HG02973 (cell line): ENCODE measurements around the gene ENOPH1.
"Not testable (repeated sequence)": the region's sequence is repeated elsewhere in the genome, so short reads cannot be mapped to it uniquely, and the experiment has no call there.

Experiments
- ATAC-seq: cut with Tn5 transposase; IDR thresholded peaks from one replicate; pipeline ENCODE4 v1.9.1; 2021; ENCODE audit warnings: moderate library complexity; ENCODE audit not compliant: unreplicated experiment

Gene ENOPH1

DNA sequence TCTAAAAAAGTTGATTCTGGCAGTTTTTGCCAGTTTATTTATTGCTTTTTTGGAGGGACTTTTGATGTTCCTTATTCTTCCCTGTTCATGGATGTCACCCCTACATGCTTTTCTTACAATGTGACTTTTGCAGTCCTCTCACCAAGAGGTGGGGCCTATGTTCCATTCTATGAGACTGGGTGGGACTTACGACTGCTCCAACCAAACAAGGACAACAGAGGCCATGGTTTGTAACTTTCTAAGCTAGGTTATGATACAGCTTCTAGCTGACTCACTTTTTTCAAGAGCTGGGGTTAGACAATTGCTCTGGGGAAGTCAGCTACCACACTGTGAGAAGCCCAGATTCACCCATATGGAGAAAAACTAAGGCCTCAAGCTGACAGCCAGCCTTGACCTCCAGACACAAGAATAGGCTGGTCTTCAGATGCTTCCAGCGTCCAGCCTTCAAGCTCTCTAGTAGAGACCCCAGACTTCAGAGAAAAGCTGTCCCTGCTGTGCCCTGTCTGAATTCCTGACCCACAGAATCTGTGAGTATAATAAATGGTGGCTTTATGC, 39.5 kb downstream of the ENOPH1 start:
- ATAC-seq, result no peak

DNA sequence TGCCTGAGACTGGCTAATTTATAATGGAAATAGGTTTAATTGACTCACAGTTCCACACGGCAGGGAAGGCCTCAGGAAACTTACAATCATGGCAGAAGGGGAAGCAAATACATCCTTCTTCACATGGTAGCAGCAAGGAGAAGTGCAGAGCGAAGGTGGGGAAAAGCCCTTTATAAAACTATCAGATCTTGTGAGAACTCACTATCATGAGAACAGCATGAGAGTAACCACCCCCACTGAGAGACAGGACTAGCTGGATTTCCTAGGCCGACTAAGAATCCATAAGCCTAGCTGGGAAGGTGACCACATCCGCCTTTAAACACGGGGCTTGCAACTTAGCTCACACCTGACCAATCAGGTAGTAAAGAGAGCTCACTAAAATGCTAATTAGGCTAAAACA, 42.7 kb downstream of the ENOPH1 start:
- ATAC-seq, result not testable (repeated sequence)

DNA sequence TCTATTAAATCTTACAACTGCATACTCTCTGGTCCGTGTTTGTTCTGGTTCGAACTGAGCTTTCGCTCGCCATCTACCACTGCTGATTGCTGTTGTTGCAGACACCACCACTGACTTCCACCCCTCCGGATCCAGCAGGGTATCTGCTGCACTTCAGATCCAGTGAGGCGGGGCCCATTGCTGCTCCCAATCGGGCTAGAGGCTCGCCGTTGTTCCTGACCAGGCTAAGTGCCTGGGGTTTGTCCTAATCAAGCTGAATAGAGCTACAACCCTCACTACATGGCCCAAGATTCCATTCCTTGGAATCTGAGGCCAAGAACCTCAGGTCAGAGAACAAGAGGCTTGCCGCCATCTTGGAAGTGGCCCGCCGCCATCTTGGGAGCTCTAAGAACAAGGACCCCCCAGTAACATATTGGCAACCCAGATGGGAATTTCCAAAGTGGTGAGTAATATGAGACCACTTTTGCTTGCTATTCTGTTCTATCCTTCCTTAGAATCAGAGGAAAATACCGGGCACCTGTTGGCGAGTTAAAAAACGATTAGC, 43.3 kb downstream of the ENOPH1 start:
- no peak for ATAC-seq

DNA sequence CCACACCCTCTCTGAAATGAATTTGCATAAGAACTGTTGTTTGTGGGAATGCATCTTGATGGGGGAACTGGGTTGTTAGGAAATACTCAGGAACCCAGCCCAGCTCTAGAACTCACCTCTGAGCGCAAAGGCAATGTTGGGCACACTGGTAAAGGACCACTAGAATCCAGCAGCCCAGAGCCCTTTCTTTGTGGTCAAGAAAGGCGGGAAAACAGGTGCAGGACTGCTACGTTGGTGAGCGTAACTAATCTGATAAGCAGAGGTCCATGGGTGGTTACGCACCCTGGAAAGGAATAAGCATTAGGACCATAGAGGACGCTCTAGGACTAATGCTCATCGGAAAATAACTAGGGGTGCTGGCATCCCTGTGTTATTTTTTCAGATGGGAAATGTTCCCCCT, 45.5 kb downstream of the ENOPH1 start:
- ATAC-seq, result not testable (repeated sequence)

DNA sequence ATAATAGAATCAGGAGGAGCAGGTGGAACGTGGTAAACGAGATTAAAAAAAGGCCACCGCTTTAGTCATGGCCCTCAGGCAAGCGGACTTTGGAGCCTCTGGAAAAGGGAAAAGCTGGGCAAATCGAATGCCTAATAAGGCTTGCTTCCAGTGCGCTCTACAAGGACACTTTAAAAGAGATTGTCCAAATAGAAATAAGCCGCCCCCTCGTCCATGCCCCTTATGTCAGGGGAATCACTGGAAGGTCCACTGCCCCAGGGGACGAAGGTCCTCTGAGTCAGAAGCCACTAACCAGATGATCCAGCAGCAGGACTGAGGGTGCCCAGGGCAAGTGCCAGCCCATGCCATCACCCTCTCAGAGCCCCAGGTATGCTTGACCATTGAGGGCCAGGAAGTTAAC, 47.1 kb downstream of the ENOPH1 start:
- not testable (repeated sequence) for ATAC-seq

DNA sequence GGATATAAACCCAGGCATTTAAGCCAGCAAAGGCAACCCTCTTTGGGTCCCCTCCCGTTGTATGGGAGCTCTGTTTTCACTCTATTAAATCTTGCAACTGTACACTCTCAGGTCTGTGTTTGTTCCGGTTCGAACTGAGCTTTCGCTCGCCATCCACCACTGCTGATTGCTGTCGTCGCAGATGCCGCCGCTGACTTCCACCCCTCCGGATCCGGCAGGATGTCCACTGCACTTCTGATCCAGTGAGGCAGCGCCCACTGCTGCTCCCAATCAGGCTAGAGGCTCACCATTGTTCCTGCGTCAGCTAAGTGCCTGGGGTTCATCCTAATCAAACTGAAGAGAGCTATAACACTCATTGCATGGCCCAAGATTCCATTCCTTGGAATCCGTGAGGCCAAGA, 49.2 kb downstream of the ENOPH1 start:
- no peak for ATAC-seq

DNA sequence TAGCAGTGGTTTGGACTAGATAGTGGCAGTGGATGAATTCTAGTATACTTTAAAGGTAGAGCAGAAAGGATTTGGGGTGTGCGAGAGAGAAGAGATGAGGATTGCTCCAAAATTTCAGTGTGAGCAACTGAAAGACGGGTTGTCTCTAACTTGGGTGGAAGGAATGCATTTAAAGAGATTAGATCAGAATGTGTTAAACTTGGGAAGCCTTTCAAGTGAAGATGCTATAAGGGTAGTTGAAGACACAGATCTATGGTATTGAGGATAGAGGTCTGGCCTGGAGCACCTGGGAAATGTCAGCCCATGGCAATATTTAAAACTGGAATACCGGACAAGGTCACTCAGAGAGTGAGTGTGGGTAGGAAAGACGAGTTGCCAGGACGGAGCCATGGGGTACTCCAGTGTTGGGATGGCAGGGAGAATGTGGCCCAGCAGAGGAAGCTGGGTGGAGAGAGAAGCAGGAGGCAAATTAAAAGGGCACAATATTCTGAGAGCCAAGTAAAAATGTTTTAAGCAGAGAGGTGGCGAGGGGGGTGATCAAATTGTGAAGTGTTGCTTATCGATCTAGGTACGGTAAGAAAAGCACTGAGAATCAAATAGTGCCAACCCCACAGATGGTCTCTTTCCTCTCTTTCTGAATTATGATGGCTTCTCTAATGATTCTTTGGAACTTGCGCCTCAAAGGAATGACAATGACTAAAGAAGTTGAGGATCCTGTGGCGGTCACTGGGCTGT, 50.5 kb downstream of the ENOPH1 start:
- ATAC-seq, result no peak

DNA sequence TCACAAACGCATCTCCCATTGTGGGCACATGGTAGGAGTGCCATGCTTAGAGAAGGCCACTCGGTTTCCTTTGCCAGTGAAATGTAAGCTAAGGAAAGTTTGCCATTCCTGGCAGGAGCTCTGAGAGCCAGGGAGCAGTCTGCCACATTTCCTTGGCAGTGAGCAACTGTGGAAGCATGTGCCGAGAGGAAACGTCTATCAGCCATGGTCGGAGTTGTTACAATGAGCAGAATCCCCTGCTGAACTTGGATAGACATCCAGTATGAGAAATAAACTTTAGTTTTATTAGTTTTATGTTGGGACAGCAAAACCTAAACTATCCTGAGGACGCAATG, 51.1 kb downstream of the ENOPH1 start:
- ATAC-seq, result no peak

DNA sequence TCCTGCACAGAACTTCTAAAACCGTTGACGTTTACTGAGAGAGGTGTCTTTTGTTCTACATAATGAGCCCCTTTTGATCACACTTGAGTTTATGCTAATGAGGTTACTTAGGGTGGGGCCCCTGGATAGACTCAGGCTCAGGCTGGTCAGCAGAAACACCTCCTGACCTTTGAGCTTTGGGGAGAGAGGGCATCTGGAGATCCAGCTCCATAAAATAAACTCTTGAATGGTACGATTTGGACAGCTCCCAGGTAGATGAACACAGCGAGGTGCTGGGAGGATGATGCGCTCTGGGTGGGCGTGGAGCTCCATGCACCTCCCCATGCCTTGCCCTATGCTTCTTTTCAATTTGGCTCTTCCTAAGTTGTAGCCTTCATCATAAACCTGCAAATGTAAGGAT, 52.0 kb downstream of the ENOPH1 start:
- no peak for ATAC-seq

DNA sequence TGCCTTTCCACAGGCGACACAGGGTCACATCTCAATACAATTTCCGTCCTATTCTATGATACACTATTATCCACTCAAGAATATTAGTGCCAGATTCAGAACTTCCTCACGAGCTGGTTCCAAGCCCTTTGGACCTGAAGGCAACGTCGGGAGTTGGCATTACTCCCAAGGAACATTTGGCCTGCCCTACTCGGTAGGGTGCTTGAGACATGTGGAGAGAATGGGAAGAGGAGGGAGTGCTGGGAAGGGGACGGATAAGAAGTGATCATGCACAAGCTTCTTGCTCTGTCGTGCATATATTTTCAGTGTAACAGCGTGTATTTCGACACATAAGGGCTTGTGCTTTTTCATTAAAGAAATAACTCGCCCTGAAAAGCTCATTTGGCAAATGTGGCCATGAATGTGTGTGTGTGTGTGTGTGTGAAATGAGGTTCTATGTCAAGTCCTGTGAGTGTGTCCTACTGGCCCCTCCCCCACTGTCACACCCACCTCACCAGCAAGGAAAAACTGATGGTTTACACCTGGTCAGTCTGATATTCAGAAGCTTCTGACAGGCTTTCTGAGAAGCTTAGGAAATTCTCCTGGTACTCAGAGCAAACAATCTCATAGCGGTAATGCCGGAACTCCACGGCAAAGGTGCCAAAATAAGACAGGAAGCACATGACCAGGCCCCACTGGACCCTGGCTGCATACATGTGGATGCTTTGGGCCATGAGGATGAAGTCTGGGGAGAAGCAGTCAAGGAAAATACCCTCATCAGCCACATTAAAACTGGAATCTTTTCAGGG, 54.8 kb downstream of the ENOPH1 start:
- no peak for ATAC-seq

DNA sequence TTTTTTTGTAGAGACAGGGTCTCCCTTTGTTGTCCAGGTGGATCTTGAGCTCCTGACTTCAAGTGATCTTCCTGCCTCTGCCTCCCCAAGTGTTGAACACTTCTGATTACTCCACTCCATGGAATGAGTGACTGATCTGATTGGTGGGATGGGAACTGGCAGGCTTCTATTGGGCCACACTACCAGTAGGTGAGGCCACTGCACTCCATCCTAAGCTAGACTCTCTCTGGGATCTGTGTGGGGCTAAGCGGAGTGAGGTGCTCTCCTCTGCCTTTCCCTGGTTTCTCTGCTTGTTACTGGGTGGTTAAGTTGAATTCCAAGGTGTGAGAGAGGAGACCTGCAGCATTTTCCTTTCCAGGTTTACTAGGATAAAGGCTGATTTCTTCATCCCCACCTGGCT, 58.7 kb downstream of the ENOPH1 start:
- ATAC-seq, result no peak

DNA sequence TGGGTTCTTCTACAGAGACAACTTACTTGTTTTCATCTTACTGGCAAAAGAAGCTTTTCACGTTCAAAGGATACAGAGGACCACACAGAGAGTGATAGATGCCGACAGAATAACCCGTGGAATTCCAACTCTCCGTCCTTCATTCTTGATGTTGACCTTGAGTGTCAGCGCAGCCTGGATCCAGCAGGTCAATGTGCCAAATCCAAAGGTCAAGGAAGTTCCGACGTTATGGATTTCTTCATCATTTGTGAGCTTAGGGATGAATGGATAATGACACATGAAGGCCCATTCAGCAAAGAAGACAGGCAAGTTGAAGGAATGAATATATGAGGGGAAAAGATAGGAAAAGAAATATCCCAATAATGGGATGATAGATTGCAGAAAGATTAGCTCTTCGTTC, 59.6 kb downstream of the ENOPH1 start:
- no peak for ATAC-seq

DNA sequence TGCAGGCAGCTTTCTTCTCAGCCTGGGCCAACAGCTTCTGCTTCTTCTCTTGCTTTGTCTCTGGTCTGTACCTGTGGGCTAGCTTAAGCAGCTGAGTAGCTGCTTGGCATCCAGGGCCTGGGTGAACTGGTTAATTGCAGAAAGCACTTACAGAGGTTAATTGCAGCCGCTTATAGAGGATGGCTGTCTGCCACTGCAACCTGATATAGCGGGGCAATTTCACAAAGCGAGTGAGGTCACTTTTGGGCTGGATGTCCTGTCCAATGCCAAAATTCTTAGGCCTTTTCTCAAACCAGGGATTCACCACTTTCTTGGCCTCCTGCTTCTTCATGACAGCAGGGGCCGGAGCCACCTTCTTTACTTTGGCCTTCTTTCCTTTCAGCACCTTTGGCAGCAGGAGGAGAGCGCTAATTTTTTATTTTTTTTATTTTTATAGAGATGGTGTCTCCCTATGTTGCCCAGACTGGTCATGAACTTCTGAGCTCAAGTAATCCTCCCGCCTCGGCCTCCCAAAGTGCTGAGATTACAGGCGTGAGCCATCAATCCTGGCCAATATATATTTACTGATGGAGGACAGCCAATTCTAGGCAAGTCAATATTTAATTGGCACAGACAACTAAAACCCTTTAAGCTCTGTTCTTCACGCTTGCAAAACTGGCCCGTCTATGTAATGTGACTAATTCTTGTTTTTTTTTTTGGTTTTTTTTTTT, 61.0 kb downstream of the ENOPH1 start:
- no peak for ATAC-seq

DNA sequence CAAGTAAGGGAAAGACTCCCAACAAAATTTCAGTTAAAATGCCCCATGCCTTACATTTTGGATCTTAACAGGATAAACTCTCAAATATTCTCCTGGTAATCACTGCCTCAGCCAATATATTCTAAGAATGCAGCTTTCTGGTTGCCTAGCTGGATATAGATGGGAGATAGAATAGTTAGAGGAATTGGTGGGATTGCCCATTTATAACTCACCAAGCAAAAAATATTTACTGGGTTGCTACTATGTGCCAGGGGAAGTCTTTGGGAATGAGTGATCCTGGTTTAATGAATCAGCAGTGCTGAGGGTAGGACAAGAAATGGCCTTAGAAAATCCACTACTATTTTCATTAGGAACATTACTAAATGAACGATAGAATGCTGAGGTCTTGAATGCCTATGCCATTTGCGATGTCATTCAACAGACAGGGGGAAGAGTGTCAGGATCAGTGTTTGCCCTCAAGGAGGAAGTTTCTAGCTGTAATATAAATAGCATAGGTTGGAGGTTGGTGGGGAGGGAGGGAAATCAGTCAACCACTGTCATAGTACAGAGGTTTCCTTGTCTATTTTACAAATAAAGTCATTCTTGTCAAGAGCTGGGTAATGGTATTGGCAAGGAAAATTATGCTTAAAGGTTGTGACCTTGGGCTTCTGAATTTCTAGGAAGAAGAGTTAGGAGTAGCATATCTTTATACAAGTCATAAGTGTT, 63.5 kb downstream of the ENOPH1 start:
- ATAC-seq, result no peak

DNA sequence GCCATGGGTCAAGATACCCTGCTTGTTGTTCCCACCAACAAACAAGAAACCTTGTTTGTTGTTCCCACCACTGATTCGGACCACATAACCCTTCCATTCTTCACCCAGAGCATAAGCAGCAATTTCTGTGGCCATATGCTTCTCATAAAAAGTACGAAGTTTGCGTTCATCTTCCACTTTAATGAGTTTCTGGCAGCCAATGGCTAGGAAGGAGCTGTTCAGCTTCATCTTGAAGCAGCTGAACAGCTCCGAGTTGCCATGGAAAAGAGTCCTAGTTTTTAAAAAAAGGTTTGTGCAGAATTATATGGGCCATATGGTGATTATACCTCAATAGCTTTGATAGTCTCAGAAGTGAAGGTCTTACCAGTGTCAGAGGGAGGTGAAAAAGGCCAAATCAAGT, 65.3 kb downstream of the ENOPH1 start:
- no peak for ATAC-seq

DNA sequence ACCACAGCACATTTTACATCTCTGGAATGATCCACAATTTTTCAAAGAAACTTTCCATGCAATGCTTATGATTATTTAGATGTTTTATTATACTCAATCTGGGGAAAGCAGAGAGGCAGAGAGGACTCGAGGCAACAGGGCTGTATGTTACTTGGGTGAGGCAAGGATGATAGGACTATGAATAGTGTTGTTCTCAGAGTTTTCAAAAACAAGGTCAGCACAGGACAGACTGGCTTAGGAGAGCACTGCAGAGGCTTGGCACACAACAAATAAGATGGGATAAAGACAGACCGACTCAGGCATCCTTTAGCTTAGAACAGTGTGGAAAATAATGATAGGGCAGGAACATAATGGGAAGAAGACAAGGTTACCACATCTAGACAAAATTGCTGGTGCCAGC, 66.0 kb downstream of the ENOPH1 start:
- ATAC-seq, result no peak

DNA sequence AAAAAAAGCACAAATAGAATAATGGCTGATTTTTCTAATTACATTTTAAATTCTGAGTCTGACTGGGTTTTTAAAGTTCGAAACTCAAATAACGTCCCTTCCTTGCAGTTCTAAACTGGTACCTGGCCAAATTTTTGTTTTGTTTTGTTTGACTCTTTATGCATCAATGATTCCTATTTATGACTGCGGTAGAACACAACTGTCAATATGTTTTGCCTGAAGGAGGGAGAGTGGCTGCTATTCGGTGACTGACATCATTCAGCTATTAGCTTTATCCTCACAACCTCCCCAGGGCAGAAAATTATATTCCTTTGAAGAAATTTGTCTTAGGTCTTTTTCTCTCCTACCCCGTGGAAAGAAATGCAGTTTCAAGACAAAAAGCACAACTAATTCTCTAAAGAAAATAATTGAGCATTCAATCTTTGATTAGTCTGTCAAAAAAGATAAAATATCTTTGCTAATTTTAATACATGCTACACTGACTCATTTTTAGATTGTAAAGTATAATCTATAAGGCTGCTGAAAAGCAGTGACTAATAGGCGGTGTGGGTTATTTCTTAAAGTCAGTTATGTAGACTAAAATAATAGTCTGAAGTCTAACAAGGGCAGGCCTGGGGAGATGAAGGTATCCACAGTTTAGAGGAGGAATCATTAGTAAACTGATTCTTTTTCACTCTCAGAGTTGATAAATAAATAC, 69.5 kb downstream of the ENOPH1 start:
- no peak for ATAC-seq

DNA sequence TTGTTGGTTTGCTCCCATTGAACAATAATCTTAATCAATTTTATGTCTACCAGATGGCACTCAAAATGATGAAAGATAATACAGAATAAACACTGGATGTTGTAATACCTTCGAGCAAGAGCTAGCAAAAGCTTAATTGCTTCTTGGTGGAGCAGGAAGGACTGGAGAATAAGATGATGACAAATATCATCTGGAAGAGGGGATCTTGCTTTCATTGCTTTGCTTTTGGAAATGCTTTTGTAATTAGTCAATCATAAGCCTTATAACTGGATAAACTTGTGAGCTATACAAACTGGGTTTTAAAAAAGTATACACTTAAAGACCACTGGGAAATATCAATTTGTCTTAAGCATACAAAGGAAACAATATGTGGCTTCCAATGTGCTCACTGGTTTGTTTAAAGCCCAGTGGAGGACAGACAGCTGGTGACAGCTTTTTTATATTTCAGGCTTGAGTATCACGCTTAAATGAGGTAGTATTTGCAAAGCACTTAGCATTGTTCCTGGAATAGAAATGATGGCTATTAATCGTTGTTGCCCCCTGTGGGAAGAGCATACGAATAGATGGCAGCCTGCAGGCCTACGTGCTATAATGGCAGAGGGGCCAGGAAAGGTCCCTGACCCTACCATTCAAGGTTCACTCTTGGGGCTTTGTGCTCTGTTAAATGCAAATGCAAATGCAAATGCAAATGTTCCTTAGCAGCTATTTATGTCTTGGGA, 70.2 kb downstream of the ENOPH1 start:
- ATAC-seq, result no peak

DNA sequence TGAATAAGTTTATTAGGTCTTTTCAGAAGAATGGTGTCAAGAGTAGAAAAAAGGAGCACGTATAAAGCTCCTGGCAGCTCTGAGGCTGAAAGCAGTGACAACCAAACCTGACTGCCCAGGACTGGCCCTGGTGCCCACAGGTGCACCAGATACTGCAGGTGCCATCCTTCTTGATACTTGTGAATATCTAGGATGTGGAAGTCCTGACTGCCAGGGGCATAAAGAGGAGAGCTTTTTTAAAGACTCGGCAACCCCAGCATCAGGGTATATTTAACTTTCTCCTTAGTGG, 70.7 kb downstream of the ENOPH1 start:
- ATAC-seq, result no peak

DNA sequence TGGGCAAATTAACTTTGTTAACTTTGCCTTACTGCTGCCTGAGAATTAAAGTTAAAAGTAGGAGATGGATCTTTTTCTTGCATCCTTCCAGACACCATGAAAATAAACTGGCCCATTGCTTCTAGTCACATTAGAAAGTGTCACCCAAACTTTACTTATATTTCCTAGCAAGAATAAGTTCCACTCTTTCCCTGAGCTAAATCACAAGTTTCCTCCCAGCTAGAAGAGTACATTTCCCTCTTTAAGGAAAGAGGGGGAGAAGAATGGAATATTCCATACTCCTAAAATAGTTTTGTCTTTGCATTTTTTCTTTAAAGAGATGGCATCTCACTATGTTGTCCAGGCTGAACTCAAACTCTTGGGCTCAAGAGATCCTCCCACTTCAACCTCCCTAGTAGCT, 77.6 kb downstream of the ENOPH1 start:
- no peak for ATAC-seq
